ENCODE measurements around the gene CDH13.

DNA sequence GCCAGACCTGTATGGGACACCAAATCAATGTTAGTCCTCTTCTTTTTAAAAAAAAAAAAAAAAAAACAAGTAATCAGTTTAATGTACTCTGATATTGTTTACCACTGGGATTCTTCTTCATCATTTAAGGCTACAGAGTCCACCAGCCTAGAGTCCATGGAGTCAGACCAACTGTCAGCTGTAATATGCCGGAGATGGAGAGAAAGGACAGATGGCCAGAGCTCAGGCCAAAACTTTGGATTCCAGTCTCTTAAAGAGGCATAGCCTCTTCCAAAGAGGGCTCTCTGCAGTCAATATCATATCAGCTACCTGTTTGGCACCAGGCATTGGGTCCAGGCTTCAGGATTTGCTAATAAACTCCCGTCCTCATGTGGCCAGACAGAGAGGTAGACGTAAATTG, 711.4 kb downstream of the CDH13 start:
- TF ChIP-seq, protein P1, sequence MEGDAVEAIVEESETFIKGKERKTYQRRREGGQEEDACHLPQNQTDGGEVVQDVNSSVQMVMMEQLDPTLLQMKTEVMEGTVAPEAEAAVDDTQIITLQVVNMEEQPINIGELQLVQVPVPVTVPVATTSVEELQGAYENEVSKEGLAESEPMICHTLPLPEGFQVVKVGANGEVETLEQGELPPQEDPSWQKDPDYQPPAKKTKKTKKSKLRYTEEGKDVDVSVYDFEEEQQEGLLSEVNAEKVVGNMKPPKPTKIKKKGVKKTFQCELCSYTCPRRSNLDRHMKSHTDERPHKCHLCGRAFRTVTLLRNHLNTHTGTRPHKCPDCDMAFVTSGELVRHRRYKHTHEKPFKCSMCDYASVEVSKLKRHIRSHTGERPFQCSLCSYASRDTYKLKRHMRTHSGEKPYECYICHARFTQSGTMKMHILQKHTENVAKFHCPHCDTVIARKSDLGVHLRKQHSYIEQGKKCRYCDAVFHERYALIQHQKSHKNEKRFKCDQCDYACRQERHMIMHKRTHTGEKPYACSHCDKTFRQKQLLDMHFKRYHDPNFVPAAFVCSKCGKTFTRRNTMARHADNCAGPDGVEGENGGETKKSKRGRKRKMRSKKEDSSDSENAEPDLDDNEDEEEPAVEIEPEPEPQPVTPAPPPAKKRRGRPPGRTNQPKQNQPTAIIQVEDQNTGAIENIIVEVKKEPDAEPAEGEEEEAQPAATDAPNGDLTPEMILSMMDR (IDR thresholded peaks at IDR 0.05), result no peak
- TF ChIP-seq POLR2AphosphoS5 (IDR thresholded peaks at IDR 0.05) (no peak), POLR2A (IDR thresholded peaks at IDR 0.05) (no peak)
